Middle frontal gyrus (tissue), 1 donor: ENCODE data around the gene XDH.

ENCODE experiments used
- DNase-seq: peaks from one replicate; pipeline ENCODE4 v3.0.0-alpha.2; 2015; ENCODE audit warnings: low spot score; ENCODE audit errors: extremely low spot score

XDH gene

DNA sequence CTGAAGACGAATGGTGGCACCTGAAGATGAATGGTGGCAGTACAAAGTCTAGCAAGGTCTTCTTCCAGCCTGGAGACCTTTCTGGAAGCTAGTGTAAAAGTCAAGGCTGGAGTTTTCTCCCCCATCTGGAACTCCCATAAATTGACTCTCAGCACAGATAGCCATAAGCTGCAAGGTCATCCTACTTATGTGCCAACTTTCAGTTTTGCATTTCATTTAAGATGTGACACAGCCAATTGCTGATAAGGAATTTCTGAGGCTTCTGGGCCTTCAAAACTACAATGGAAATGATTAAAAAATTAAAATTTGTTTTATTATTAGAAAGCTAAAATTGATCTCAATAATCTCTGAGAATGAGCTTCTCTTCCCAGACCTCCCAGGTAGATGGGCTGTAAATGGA lies 10.2 kb downstream of the XDH start:
- no peak for DNase-seq

DNA sequence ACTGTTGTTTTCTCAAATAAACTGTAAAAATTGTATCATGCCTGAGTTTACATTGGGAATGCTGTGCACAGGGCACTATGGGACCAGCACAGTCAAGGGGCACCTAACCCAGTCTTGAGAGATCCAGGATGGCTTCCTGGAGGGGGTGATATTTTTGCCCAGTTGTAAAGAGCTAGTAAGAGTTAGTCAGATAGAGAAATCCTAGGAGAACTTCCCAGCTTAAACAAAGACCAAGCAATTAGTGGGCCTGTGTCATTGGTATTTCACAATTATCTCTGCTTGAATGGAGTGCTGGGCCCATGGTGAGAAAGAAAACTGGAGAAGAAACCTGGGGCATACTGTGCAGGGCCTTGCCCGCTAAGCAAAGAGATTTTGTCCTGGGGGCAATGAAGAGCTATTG lies 12.2 kb downstream of the XDH start:
- no peak for DNase-seq

- no peak for DNase-seq
Observed at GRCh38 chr2:31401580-31401979, 13.0 kb downstream of the XDH start.

- DNase-seq: no peak
Observed at GRCh38 chr2:31398881-31399280, 15.7 kb downstream of the XDH start.

- no peak for DNase-seq
Observed at GRCh38 chr2:31397094-31397493, 17.4 kb downstream of the XDH start.

GRCh38 chr2:31390324-31390723 lies 24.2 kb downstream of the XDH start:
- DNase-seq: no peak

- no peak for DNase-seq
Observed at GRCh38 chr2:31388736-31389135, 25.8 kb downstream of the XDH start.

GRCh38 chr2:31387850-31388249 lies 26.7 kb downstream of the XDH start:
- DNase-seq: no peak

- no peak for DNase-seq
Observed at GRCh38 chr2:31386648-31387047, 27.9 kb downstream of the XDH start.

GRCh38 chr2:31386172-31386571 lies 28.4 kb downstream of the XDH start:
- DNase-seq: no peak

DNA sequence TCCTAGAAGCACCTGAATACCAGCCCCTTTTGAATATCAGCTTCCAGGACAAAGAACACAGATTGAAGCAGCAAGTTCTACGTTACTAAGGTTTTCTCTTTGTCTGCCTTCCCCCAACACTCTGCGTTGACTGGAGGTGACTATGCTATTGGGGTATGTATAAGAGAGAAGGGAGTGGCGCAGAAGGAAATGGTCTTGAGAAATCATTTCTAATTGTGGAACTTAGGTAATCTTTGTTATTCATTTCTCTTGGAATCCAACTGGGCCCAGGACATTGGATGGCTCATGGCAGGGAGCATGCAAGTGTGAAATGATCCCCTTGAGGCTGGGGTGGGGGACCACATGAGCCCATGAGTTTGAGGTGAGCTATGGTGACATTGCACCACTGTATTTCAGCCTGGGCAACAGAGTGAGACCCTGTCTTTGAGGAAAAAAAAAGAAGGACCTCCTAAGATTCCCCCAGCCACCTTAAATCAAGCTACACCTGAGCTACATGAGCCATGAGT lies 29.7 kb downstream of the XDH start:
- no peak for DNase-seq

DNA sequence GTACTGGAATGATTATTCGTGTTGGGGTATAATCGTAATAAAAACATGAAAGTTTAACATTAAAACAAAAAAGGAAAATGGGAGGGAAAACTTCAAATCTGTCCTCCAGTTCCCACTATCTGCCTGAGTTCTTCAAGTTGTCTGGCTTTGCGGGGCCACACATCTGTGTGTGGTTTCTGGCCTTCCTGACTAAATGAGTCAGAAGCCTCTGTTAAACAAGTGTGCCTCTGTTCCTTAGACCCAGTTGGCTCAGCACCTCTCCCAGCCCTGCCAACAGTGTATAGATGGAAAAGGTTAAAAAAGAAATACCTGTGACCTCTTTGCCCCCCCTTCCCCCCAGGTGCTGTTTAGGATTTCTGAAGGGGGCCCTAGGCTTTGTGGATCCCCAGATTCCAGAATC lies 30.2 kb downstream of the XDH start:
- no peak for DNase-seq

DNA sequence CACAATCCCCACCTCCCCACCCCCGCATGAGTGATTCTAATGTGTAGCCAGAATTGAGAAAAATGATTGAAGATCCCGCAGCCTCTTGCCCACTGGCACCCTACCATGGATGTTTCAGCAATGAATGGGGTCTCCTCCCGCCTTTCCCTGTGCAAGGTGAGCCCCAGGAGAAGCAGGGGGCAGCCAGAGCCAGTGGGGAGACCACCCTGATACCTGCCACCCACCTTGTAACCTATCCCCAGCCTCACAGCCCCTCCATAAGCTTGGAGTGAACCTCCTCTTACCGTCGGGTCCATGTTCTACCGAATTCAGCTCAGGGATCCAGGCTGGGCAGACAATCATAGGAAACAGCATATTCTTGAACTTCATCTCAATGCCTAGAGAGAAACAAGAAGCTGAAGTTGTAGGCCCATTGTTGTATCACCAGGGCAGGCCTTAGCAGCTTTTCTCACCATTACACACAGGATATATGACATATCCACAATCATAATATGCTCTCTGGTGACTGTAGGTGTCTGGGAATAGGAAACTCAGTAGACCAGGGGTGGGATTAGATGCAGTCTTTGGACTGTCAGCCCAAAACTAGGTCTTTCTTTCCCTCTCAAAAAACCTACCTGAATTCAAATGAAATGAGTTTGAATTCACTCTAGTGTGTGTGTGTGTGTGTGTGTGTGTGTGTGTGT lies 30.9 kb downstream of the XDH start:
- DNase-seq: no peak

GRCh38 chr2:31382452-31383120 lies 32.0 kb downstream of the XDH start:
- DNase-seq: no peak

- DNase-seq: no peak
Observed at GRCh38 chr2:31381601-31382000, 32.9 kb downstream of the XDH start.

DNA sequence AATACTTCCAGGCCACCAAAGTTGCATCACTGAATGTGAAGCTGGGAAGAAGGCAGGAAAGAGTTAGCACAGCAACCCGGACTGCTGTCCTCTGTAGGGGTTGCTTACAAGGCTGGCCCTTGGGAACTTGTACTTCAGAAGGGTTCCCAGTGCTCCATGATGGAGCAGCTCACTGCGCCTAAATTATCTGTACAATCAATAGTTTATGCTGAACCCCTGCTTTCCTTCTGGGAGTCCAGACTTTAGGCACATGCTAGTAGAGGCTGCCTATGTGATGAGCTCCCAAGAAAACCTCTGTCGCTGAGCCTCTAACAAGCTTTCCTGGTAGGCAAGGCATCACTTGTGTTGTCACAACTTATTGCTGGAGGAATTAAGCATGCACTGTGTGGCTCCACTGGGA lies 34.3 kb downstream of the XDH start:
- no peak for DNase-seq

- no peak for DNase-seq
Observed at GRCh38 chr2:31379747-31380146, 34.8 kb downstream of the XDH start.

- no peak for DNase-seq
Observed at GRCh38 chr2:31378791-31379501, 35.6 kb downstream of the XDH start.

GRCh38 chr2:31378389-31378788 lies 36.2 kb downstream of the XDH start:
- DNase-seq: no peak

- DNase-seq: no peak
Observed at GRCh38 chr2:31373127-31373526, 41.4 kb downstream of the XDH start.

GRCh38 chr2:31372097-31372496 lies 42.4 kb downstream of the XDH start:
- DNase-seq: no peak

DNA sequence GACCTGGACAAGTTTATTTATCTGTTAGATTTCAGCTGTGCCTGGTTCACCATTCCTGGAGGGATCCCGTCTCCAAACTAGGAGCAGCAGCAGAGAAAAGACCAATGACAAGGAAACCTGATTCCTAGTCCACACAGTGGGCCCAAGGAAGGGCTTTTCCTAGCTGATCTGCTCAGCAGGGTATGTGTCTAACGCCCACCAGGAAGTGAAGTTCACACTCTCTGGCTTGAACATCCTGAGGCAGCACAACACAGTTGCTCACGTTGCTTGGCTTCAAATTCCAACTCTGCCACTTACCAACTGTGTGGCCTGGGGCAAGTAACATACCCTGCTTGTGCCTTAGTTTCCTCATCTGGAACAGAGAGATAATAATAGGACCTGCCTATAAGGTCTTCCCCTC lies 42.9 kb downstream of the XDH start:
- DNase-seq: no peak
